Measurements from ENCODE around the gene PALLD. TPM values are rescaled to one million over a fixed set of nuclear protein-coding genes. Genes with fewer than 3 reads are reported as not detected.

PALLD gene
- total and polyA plus RNA-seq, 2 experiments from 2014 or later, result 17.9 to 30.5 TPM

DNA sequence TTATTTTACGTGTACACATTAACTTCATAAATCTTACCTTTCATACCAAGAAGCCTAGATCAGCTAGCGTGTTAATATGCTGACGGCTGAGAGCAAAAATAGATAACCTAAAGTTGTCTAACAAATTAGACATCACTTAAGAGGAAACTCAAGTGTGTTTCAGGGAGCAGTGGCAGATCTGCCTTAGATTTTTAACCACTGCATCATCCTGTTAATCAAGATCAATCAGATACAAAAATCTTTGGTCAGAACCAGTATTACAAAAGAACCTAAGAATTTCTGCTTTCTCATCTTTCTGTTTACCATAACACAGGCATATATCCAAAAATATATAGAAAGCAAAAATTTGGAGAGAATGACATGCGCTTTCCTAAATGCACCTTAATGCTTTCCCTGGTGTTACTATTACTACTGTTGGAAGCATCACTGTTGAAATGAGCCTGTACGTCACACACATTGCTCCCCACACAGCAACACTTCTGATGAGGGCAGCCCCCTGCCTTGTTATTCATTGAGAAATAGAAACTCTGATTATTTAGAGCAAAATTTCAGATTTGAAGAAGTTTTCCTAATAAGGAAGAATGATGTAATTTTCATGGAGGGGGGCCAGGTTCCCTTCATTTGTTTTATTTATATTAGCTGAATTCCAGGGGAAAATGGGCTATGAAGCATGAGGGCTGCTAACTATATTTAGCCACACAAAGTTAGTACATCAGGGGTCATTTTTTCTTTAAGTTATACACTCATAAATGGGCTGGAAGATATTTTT, 360.9 kb downstream of the PALLD start:
- no peaks in the 10 kb centered on the region for H3K27me3 ChIP-seq (replicated peaks; ENCODE audit: insufficient read depth)
- no peaks in the 10 kb centered on the region for H3K9me2 ChIP-seq (ENCODE audit: insufficient read depth)
- no peaks in the 10 kb centered on the region for H3K9me3 ChIP-seq (ENCODE audit: low read depth)
- no peak overlapping the region for H3K4me2 ChIP-seq (ENCODE audit: unreplicated experiment)
- WGBS, 2 experiments (ENCODE audit: low coverage in 1 of 2, low lambda C conversion rate in 2 of 2, missing lambda C conversion rate in 2 of 2), result 96 to 98% methylated on average over 5 of the region's 5 CpGs
- H3F3A ChIP-seq (ENCODE audit: insufficient read depth), result peaks cover 8% of the 10 kb centered on the region; the same call in 1 of the 2 replicates
- no peak overlapping the region for H2AFZ ChIP-seq
- in situ Hi-C loops (cut with MboI), result no loop called here
- H3K27ac ChIP-seq, result no peak overlapping the region
- no peaks in the 10 kb centered on the region for H4K20me1 ChIP-seq (ENCODE audit: insufficient read depth)
- no peak for DNase-seq
- no peak overlapping the region for H3K9ac ChIP-seq
- peaks cover 8% of the 10 kb centered on the region for H3K79me2 ChIP-seq (ENCODE audit: insufficient read depth)
- no peak overlapping the region for H3K4me3 ChIP-seq
- peaks cover 29% of the 10 kb centered on the region for H3K4me1 ChIP-seq (ENCODE audit: insufficient read depth)
- H3K36me3 ChIP-seq (ENCODE audit: low read depth), result no peaks in the 10 kb centered on the region
- no peak for TF ChIP-seq EZH2phosphoT487 (IDR thresholded peaks at IDR 0.05; ENCODE audit: insufficient read depth, low read depth)
- TF ChIP-seq EZH2 (IDR thresholded peaks at IDR 0.05; ENCODE audit: insufficient read depth, poor library complexity, severe bottlenecking), result no peak

DNA sequence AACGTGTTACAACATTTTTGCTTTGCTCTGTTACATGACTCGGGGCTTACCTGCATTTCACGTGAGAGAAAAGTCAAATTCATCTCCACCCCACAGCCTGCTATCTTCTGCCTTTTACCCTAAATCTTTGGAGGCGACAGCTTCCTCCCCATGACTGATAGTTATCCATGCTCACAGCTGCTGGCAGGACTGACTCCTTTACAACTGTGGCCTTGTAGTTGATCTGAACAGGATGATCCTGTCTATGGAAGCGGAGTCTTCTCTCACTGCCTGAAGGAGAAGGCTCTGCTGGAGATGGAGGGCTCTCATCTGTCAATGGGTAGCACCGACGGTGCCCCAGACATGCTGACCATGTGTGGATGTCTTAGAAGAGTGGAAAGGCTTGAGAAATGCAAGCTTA, 362.2 kb downstream of the PALLD start:
- WGBS, 2 experiments (ENCODE audit: low coverage in 1 of 2, low lambda C conversion rate in 2 of 2, missing lambda C conversion rate in 2 of 2), result 85 to 92% methylated on average over 7 of the region's 7 CpGs
- no peaks in the 10 kb centered on the region for H3K27me3 ChIP-seq (replicated peaks; ENCODE audit: insufficient read depth)
- no peaks in the 10 kb centered on the region for H3K9me2 ChIP-seq (ENCODE audit: insufficient read depth)
- H3K9ac ChIP-seq, result no peak overlapping the region
- in situ Hi-C loops (cut with MboI), result no loop called here
- H3K9me3 ChIP-seq (ENCODE audit: low read depth), result no peaks in the 10 kb centered on the region
- no peak overlapping the region for H3K4me3 ChIP-seq
- no peak for TF ChIP-seq EZH2 (IDR thresholded peaks at IDR 0.05; ENCODE audit: insufficient read depth, poor library complexity, severe bottlenecking)
- no peak for TF ChIP-seq EZH2phosphoT487 (IDR thresholded peaks at IDR 0.05; ENCODE audit: insufficient read depth, low read depth)
- no peaks in the 10 kb centered on the region for H4K20me1 ChIP-seq (ENCODE audit: insufficient read depth)
- H3K4me1 ChIP-seq (ENCODE audit: insufficient read depth), result peaks cover 32% of the 10 kb centered on the region
- H3K79me2 ChIP-seq (ENCODE audit: insufficient read depth), result peaks cover 8% of the 10 kb centered on the region
- H3F3A ChIP-seq (ENCODE audit: insufficient read depth), result peaks cover 12% of the 10 kb centered on the region
- no peak overlapping the region for H3K4me2 ChIP-seq (ENCODE audit: unreplicated experiment)
- no peak overlapping the region for H3K27ac ChIP-seq
- no peak for DNase-seq
- no peak overlapping the region for H2AFZ ChIP-seq
- H3K36me3 ChIP-seq (ENCODE audit: low read depth), result no peaks in the 10 kb centered on the region

DNA sequence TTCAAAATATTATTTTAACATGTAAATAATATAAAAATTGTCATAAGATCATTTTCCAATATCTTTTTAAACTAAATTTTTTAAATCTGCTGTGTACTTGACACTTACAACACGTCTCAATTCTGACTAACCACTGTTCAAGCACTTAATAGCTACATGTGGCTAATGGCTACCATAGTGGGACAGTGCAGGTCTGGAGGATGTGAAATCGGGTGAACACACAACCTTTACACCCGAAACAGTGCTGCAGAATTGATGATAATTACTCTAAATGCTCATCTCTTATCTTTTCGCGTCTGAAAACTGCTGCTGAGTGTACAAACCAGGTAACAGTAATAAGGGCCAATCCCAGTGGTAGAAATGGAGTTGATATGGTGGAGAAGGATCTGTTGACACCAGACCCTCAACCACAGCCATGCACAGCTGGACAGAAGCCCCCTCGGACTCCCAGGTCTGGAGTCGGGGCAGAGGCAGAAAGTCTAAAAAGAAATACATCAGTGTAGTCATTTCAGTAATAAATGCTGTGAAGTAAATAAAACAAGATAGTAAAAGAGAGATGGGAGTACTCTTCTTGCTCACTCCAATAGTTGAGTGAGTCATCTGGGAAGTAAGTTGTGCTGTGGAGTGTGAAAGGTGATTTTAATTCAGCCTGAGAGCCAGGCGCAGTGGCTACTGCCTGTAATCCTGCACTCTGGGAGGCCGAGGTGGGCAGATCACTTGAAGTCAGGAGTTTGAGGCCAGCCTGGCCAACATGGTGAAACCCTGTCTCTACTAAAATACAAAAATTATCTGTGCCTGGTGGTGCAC, 363.2 kb downstream of the PALLD start:
- no peak for TF ChIP-seq EZH2phosphoT487 (IDR thresholded peaks at IDR 0.05; ENCODE audit: insufficient read depth, low read depth)
- TF ChIP-seq EZH2 (IDR thresholded peaks at IDR 0.05; ENCODE audit: insufficient read depth, poor library complexity, severe bottlenecking), result no peak
- peaks cover 22% of the 10 kb centered on the region for H3F3A ChIP-seq (ENCODE audit: insufficient read depth)
- H3K36me3 ChIP-seq (ENCODE audit: low read depth), result no peaks in the 10 kb centered on the region
- H3K9me3 ChIP-seq (ENCODE audit: low read depth), result no peaks in the 10 kb centered on the region
- no peaks in the 10 kb centered on the region for H4K20me1 ChIP-seq (ENCODE audit: insufficient read depth)
- DNase-seq, result no peak
- H3K27ac ChIP-seq, result no peak overlapping the region
- H3K9me2 ChIP-seq (ENCODE audit: insufficient read depth), result no peaks in the 10 kb centered on the region
- H3K27me3 ChIP-seq (replicated peaks; ENCODE audit: insufficient read depth), result no peaks in the 10 kb centered on the region
- no peak overlapping the region for H3K4me3 ChIP-seq
- peaks cover 8% of the 10 kb centered on the region for H3K79me2 ChIP-seq (ENCODE audit: insufficient read depth)
- no peak overlapping the region for H3K9ac ChIP-seq
- whole genome bisulfite sequencing, 2 experiments (ENCODE audit: low coverage in 1 of 2, low lambda C conversion rate in 2 of 2, missing lambda C conversion rate in 2 of 2), result 91 to 92% methylated on average over 9 of the region's 9 CpGs
- H3K4me2 ChIP-seq (ENCODE audit: unreplicated experiment), result no peak overlapping the region
- in situ Hi-C loops (cut with MboI), result no loop called here
- no peak overlapping the region for H2AFZ ChIP-seq
- peaks cover 42% of the 10 kb centered on the region for H3K4me1 ChIP-seq (ENCODE audit: insufficient read depth)

- in situ Hi-C loops (cut with MboI), result no loop called here
- 81 to 83% methylated on average over 3 of the region's 3 CpGs for WGBS, 2 experiments (ENCODE audit: low coverage in 1 of 2, low lambda C conversion rate in 2 of 2, missing lambda C conversion rate in 2 of 2)
- H3K4me1 ChIP-seq (ENCODE audit: insufficient read depth), result peaks cover 49% of the 10 kb centered on the region
- H3K79me2 ChIP-seq (ENCODE audit: insufficient read depth), result peaks cover 8% of the 10 kb centered on the region
- H3K27ac ChIP-seq, result no peak overlapping the region
- H3K4me3 ChIP-seq, result no peak overlapping the region
- no peaks in the 10 kb centered on the region for H3K36me3 ChIP-seq (ENCODE audit: low read depth)
- no peak overlapping the region for H3K9ac ChIP-seq
- no peaks in the 10 kb centered on the region for H3K27me3 ChIP-seq (replicated peaks; ENCODE audit: insufficient read depth)
- no peak overlapping the region for H2AFZ ChIP-seq
- no peak for TF ChIP-seq EZH2 (IDR thresholded peaks at IDR 0.05; ENCODE audit: insufficient read depth, poor library complexity, severe bottlenecking)
- H4K20me1 ChIP-seq (ENCODE audit: insufficient read depth), result no peaks in the 10 kb centered on the region
- DNase-seq, result no peak
- H3K4me2 ChIP-seq (ENCODE audit: unreplicated experiment), result no peak overlapping the region
- H3K9me3 ChIP-seq (ENCODE audit: low read depth), result no peaks in the 10 kb centered on the region
- peaks cover 29% of the 10 kb centered on the region for H3F3A ChIP-seq (ENCODE audit: insufficient read depth)
- no peaks in the 10 kb centered on the region for H3K9me2 ChIP-seq (ENCODE audit: insufficient read depth)
Measured at GRCh38 chr4:168860827-168861226, 364.0 kb downstream of the PALLD start.

All from GM23248 (cell line).